Stimulated activated CD8-positive, alpha-beta memory T cell treated with anti-CD3 and anti-CD28 coated beads, Interleukin-12 subunit alpha, Interleukin-12 subunit beta, amount 100 ng/mL, for 1 hour (primary cell): ENCODE measurements around the gene REL.
"Not testable (repeated sequence)": the region's sequence is repeated elsewhere in the genome, so short reads cannot be mapped to it uniquely, and the experiment has no call there.

Experiments used
- DNase-seq: peaks from one replicate; pipeline ENCODE4 v3.0.0-alpha.2; 2020; ENCODE audit warnings: low read depth

Gene REL

DNA sequence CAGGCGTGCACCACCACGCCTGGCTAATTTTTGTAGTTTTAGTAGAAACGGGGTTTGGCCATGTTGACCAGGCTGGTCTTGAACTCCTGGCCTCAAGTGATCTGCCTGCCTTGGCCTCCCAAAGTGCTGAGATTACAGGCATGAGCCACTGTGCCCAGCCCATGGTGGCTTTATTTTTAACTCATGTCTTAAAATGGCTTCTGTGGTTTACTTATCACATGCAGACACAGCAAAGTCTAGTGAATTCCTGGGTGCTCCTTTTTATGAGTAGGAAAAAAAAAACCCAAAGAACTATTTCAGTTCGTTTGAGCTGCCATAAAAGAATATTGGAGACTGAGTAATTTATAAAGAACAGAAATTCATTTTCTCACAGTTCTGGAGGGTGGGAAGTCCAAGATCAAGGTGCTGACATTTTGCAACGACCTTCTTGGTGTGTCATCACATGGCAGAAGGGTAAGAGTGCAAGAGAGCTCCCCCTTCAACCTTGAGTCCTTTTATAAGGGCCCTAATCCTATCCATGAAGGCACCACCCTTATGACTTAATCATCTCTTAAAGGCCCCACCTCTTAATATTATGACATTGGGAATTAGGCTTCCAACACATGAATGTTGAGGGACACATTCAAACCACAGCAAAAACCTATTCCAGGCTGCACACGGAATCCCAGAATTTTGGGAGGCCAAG lies 12.6 kb upstream of the REL start:
- DNase-seq: no peak

DNA sequence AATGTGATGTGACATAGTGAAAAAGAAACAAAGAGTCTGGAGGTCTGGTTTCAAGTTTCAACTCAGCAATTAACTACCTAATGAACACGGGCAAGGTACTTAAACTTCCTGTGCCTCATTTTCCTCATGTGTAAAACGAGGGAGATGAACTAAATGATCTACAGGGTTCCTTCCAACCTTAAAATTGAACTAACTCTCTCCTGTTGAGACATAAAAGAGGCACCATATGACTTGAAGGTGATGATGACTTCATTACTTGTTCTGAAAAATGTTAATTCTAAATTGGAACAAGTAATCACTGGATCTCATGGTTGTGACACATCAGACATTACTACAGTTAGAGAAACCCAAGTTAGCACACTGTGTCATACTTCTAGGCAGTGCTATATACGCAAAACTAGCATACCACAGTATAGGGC lies 8.9 kb upstream of the REL start:
- DNase-seq: no peak

DNA sequence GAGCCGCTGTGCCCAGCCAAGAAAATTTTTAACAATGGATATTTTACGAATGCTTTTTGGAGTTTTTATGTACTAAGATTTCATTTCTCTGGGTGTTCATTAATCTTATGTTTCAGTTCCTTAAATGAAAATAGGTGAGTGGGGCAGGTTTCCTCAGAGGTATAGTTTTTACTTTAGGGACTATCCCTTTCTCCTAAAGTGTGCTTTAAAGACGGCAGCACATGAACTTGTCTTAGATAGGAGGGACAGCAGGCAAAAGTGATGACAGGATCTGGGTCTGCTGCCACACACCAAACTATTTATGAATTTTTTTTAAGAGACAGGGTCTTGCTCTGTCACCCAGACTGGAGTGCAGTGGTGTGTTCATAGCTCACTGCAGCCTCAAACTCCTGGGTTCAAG lies 8.0 kb upstream of the REL start:
- no peak for DNase-seq

DNA sequence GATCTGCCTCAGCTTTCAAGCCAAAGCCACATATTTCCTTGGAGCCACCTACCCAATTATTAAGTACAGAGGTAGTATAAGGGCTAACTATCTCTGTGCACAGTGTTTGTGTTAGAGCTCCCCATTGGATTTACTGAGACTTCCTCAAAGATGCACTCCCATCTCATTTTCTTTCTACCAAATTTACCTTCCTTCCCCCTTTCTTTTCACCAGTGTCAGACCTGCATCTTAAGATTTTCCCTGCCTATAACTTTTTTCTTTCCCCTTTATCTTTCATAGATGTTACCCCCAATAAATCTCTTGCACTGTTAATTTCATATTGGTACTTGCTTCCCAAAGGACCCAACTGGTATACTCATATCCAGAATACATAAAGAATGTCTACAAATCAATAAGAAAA lies 5.9 kb upstream of the REL start:
- DNase-seq: no peak

DNA sequence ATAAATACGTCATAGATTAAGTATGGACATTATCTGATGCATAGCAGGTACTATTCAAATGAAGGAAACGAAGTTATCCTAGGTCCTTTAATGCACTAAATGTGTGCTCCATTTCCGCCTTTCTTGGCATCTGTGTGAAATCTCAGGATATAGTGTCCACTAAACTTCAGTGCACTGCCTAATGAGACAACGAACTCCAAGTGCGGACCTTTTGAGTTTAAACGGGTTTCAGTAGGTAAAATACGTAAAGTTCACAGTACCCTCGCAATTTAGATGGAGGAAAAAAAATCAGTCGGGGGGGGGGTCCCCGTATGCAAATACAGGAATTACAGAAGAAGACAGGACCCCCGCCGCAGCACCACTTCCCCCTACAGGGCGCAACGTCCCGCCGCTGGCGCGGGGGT lies 729 bp upstream of the REL start:
- DNase-seq: peak; percentile 69

DNA sequence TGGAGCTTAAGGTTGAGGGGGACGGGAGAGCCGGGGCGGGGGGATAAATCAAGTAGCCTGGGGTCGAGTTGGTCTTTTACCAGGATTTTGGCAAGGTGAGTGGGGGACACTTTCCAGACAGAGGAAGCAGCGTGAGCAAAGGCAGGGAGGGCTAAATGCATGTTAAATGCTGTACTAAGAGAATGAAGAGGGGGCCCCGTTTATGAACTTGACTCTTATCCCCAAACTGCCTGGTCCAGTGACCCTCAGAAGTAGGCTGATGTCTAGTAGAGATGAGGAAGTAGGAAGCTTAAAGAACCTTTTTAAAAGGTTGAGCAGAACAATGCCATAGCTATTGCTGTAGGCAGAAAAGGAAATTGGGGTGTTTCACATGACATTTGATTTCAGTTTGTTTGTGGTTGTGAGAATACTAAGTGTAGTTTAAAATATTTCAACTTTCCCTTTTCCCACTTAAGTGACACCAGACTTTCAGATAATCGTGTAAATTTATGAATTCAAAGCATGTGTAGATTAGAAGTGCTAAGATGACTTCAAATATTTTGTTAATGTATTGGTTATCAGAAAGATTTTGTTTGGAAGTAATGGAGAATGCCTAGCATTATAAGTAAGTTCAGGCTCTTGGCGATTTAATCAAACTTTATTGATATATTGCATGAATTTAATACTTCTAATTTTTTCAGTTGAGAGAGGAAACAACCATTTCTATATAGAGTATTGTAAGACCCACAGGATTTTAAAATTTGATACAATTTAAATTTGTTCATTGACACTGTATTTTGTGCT lies 1.8 kb downstream of the REL start:
- DNase-seq: peak; percentile 8

DNA sequence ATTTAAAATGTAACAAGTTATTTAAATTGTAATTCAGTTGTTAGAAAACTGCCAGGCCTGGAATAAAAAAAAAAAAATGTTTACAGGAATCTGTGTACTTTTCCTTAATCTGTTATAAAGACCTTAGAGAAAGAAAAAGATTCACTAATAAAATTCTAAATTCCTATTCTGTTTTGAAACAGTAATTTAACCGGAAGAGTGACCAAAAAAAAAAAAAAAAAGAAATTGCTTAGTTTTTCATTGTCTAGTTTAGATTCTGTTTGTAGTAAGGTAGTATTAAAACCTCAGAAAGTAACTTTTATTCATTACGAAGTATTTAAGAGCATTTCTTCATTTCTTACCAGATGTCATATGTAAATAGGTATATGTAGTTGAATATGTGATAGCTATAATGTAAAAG lies 2.5 kb downstream of the REL start:
- DNase-seq: no peak

DNA sequence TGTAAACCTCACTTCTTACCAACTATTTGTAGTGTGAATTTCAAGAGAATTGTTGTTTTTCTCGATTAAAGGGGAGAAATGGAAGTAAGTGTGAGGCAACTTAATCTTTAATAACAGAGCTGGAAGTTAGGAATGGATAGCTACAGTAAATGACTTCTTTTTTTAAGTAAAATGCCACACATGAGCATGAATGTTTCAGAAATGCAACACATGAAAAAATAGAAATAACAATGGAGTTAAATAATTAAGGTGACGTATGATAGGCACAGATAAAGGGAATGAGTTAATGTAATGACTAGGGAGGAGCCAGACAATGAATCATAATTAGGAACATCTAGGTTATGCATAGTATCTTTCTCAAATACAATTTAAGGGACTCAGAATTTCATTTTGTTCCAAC lies 3.4 kb downstream of the REL start:
- DNase-seq: no peak

DNA sequence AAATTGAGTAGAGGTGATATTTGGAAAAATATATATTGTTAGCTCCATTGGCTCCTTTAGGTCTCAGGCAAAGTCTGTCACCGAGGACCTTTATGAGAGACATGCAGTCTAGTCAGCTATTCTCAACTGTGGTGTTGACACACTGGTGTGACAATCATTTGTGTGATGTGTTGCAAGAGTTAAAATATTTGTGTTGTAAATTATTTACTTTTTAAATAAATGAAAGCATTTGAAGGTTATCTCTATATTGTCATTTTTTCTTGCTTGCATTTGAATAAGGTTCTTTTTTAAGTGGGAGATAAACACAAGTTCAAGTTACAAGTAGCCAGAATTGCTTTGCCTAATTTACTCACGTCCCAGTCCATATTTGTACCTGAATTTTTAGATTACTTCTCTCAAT lies 4.3 kb downstream of the REL start:
- DNase-seq: no peak

DNA sequence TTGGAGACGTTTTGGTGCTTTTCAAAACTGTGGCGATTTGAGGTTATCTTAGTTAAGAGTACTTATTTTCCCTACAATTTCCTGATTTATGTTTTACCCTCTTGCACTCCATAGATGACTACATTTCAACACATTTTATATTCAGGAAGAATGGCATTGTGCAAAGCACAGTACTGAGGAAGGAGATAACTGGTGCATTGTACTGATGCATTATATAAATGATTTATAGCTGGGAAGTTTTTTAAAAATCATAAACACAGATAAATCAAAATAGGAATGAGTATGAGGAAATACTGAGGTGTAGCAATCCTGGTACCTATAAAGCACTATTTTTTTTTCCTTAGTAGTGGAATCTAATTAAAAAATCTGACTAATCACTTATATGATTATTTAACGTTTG lies 5.6 kb downstream of the REL start:
- DNase-seq: no peak

DNA sequence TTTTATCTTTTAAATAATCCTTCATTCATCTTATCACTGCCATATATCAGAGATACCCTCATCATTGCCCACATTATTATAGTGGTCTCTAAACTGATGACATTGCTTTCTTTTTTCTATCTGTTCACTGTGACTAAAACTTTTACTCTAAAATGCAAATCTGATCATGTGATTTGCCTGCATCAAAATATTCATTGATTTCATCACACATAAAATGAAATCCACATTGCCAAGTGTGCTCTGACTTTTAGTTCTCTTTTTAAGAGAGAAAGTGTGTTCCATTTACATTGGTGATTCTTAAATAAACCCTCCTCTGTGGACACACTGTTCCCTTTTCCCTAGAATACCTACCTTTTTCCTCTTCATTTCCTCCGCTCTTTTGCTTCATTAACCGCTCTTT lies 7.5 kb downstream of the REL start:
- DNase-seq: no peak

DNA sequence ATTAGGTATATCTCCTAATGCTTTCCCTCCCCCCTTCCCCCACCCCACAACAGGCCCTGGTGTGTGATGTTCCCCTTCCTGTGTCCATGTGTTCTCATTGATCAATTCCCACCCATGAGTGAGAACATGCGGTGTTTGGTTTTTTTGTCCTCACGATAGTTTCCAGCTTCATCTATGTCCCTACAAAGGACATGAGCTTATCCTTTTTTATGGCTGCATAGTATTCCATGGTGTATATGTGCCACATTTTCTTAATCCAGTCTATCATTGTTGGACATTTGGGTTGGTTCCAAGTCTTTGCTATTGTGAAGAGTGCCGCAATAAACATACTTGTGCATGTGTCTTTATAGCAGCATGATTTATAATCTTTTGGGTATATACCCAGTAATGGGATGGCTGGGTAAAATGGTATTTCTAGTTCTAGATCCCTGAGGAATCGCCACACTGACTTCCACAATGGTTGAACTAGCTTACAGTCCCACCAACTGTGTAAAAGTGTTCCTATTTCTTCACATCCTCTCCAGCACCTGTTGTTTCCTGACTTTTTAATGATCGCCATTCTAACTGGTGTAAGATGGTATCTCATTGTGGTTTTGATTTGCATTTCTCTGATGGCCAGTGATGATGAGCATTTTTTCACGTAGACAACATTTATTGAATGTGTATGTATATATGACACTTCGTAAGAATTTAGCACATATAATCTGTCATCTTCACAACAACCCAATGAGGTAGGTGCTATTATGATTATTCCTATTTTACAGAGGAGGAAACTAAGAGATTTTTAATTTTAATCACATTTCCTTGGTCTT lies 8.4 kb downstream of the REL start:
- DNase-seq: not testable (repeated sequence)

DNA sequence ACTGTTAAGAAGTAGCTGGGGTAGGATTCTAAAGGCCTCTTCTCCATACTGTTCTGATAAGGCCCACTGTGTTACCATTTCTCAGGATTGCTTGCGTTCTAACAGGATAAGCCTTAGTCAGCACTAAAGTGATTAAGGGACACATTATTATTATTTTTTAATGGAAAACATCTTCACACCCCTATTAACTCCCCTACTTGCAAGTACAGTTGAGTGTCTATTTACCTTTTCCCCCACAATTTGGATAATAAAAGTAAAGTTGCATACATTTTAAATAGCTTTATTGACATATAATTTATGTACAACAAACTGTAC lies 9.0 kb downstream of the REL start:
- DNase-seq: no peak

DNA sequence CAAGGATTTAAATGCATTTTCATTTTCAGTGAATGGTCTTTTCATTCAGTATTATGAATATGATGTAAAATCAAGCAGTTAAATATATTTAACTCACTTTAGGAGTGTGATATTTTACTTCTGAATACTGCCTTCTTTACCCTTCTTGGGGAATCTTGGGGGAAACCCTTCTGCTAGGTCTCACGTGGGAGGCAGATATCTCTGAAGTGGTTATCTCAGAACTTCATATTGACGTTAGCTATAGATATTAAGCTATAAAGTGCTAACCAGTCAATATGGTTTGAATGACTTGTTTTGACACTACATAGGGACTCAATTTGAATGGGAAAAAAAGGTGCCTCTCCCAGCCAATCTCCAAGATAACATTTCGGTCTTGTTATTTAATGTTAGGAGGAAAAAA lies 9.8 kb downstream of the REL start:
- no peak for DNase-seq

DNA sequence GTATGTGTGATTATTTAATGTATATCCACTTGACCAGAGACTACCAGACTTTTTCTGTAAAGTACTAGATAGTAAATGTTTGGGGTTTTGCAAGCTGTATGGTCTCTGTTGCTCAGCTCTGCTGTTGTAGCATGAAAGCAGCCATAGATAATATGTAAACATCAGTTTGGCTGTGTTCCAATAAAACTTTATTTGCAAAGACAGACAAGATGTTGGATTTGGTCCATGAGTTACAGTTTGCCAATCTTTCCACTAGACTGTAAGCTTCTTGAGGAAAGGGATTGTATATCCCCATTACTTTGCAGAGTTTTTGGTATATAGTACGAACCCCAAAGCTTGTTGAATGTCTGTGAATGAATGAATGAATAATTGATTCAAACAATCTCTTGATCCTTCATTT lies 17.2 kb downstream of the REL start:
- DNase-seq: no peak

DNA sequence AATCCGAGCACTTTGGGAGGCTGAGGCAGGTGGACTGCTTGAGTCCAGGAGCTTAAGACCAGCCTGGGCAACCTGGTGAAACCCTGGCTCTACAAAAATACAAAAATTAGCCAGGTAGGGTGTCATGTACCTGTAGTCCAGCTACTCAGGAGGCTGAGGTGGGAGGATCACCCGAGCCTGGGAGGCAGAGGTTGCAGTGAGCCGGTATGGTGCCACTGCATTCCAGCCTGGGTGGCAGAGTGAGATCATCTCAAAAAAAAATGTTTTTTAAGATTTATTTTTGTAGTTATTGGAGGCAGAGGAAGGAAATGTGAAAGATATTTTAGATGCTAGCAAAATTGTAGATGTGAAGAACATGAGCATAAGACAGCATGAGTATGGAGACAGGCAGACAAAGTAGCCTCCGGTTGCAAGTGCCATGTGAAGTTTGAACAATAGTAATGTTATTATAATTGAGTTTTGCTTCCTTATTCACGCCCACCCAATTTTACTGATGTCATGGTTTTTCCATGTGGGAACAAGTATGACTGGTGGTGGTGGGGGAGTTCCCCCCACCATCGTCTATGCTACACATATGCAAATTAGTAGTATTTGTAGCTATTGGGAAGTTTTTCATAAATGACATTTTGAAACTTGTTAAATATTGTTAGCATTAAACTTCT lies 18.0 kb downstream of the REL start:
- DNase-seq: peak; percentile 12

DNA sequence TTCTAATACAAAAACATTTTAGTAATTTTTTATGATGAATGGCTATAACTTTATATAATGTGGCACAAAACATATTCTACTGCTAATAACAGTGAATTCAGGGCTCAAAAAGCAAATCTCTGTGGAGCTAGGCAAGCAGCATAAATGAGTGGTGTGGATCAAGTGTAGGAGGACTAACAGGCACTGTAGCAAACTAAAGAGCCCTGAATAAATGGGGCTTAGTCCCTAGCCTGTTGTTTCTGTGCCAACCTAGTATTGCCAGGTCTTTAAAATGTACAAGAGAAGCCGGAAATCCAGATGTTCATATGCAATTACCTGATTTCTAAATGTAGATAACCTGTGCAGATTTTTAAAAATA lies 18.5 kb downstream of the REL start:
- DNase-seq: no peak

DNA sequence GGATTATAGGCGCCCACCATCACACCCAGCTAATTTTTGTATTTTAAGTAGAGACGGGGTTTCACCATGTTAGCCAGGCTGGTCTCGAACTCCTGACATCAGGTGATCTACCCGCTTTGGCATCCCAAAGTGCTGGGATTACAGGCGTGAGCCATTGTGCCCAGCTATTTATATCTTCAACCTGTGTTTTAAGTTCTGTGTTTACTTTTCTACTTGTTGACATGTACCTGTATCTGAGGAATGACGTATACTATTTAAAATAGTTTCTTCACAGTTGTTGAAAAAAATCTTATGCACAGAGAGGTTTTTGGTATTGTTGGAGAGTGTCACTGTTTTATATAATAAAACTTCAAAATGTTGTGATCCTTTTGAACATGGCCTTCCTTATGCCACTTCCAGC lies 19.9 kb downstream of the REL start:
- not testable (repeated sequence) for DNase-seq

DNA sequence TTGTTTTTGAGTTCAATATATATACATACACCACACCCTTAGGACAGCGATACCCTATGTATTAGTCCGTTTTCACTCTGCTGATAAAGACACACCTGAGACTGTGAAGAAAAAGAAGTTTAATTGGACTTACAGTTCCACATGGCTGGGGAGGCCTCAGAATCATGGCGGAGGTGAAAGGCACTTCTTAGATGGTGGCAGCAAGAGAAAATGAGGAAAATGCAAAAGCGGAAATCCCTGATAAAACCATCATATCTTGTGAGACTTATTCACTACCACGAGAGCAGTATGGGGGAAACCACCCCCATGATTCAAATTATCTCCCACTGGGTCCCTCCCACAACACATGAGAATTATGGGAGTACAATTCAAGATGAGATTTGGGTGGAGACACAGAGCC lies 24.5 kb downstream of the REL start:
- DNase-seq: not testable (repeated sequence)

DNA sequence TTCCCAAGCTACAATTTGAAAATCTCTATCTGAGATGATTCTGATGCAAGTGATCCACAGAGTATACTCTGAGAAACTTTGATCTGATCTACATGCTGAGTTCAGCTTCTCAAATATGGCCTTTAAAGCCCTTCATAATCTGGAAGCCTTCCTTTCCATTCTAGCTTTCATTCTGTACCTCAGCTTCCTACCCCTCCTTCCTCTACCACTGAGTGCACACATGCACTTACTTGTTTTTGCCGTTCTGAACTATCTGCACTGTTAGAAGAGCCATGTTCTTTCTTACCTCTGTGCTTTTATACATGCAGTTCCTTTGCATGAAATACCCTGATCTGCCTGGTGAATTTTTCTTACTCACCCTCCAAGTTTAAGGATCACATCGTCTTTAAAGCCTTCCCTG lies 25.0 kb downstream of the REL start:
- DNase-seq: no peak

DNA sequence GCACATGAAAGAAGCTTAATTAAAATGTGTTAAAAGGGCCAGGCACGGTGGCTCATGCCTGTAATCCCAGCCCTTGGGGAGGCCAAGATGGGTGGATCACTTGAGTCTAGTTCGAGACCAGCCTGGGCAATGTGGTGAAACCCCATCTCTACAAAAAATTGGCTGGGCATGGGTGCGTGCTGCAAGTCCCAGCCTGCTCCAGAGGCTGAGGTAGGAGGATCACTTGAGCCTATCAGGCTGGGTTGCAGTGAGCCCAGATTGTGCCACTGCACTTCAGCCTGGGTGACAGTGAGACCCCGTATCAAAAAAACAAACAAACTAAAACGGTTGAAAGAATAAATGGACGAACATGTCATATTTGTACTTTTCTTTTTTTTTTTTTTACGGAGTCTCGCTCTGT lies 26.0 kb downstream of the REL start:
- DNase-seq: no peak

DNA sequence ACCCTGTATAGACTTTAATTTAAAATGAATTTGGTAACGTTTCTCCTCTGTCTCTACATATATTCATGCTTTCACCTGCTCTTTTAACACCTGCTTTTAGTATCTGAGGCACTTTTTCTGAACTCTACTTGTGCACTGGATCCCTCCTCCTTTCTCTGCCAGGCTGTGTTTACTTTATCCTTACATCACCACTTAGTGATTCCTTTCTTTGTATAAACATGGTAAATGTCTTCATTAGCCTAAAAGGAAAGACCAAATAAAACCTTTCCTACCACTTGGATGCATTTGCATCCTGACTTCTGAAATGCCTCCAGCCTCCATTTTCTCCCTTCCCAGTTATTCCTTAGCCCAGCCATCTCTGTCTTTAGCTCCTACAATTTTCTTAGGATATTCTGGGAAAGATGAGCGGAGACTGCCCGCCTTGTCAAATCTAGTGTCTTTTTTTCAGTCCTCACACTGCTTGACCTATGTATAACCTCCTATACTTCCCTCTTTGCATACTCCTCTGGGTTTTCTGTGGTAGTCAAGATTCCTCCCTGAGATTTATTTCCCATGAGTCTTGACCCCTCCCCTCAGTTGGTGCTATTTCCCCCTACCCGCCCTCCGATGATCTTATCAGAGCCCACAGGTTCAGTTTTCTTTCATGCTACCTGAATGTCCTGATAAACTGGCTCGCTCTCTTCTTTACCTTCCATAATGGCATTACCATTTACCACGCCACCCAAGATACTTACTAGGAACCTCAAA lies 44.8 kb downstream of the REL start:
- no peak for DNase-seq
